GM18873 (cell line): Measurements from ENCODE around the gene IL31.

Experiments used
- ATAC-seq: cut with Tn5 transposase; IDR thresholded peaks from one replicate; pipeline ENCODE4 v1.9.1; 2021; ENCODE audit warnings: mild to moderate bottlenecking, moderate library complexity, moderate number of reproducible peaks; ENCODE audit not compliant: unreplicated experiment, low FRiP score

Gene IL31

DNA sequence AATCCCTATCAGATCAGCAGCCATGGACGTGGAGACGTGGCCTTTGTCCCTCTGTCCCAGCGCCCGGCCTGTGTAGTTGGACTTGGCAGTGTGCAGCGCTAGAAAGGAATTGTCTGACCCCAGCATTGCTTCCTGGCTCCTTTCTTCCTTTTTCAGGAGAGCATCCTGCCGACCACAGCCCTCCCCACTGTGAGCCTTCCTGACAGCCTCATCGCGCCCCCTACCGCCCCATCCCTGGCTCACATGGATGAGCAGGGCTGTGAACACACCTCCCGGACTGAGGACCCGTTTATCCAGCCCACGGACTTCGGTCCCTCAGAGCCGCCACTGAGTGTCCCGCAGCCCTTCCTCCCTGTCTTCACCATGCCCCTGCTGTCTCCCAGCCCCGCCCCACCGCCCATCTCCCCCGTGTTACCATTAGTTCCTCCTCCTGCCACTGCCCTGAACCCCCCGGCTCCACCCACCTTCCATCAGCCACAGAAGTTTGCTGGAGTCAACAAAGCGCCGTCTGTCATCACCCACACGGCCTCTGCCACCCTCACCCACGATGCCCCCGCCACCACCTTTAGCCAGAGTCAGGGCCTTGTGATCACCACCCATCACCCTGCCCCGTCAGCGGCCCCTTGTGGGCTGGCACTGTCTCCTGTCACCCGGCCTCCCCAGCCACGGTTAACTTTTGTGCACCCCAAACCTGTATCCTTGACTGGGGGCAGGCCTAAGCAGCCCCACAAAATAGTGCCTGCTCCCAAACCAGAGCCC is 40.6 kb downstream of the IL31 start:
- ATAC-seq, result no peak

DNA sequence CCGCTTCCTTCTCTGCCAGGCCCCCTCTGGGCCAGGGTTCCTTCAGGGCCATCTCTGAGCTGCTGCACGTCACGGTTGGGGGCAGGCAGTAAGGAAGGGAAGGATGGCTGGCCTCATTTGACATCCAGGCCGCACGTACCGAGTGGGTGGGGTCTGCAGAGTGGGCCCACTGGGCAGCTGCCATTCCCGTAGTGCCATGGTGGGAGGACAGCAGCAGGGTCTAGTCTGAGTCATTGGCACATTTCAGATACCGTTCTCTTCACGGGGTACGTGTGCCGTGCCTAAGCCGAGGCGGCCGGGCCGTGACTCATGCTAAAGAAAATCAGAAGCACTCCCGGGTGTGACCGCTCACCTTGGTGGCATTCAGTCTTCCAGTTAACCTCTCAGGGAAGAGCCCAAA is 43.9 kb downstream of the IL31 start:
- ATAC-seq, result no peak

DNA sequence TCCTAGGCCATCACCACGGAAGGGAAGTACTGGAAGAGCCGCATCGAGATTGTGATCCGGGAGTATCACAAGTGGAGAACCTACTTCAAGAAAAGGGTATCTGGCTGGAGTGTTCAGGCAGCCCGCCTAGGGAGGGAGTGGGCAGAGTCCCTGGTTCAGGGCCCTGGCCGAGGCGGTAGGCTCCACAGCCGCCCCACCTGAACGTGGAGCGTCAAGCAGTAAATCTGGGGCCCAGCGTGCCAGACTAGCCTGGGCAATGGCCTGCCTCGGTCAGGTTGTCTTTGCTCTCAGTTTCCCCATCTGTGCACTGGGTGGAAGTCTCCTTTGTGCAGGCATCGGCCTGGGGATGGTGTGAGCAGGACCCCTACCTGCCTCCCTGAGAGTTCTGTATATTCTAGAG is 44.9 kb downstream of the IL31 start:
- no peak for ATAC-seq

DNA sequence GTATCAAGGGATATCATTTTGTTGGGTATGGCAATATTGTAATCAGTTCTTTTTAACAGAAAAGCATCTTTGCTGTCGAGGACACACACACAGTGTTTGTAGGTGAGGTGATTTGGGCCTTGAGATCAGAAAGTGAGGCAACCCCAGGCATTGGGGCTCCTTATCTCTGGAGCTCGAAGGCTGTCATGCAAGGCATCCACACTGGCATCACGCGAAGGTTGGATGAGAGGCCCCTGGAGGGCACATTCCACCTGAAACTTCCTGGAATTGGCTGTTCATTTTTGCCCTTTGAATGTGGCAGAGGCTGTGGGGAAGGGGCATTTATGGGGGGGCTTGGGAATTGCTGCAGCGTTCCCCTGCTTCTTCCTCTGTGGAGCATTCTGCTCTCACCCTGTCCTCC is 45.5 kb downstream of the IL31 start:
- no peak for ATAC-seq

DNA sequence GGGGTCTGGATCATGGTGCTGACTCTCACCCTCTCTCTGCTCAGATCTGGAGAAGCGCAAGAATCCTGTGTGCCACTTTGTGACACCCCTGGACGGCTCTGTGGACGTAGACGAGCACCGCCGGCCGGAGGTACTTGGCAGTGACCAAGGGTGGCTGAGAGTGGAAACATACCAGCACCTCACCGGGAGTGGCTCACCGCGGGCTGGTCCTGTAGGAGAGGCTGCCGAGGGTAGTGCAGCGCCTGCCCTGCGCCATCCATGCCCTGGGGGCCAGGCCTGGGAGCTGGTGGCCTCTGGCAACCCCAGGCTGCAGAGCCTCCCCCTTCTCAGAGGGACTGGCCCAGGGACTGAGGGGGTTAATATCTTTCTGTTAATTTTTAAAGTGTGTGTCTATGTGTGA is 46.2 kb downstream of the IL31 start:
- ATAC-seq, result no peak

DNA sequence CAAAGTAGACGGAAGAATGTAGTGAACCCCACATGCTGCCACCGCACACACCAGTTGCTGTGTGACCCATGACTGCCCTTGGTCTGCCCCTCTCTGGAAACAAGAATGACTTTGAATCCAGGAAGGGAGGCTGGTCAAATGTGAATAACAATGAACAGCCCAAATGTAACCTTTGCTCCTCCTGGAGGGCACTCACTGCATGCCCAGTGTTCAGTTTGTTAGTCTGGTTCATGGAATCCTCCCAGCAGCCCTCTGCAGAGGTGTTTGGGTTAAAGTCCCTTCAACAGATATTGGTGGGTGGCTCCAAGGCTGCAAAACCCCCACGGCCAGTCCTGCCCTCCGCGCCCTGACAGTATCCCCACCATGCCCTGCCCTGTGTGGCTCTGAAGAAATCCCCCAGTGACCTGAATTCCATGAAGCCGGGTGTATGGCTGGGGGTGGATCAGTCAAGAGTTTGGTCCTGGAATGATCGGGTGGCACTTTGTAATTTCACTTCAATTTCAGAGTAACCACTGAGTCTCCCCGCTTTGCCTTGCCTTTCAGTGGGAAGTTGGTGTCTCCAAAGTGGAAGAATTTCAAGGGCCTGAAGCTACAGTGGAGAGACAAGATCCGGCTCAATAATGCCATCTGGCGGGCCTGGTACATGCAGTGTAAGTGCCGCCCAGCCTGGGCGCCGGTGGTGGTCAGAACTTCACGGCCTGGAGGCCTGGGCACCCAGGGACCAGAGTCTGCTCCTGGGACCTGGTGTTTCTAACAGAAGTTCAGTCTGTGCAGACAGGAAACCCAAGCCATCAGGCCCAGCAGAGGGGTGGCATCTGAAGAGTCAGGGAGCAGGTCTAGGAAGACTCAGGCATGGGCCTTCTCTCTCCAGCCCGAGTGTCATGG is 47.1 kb downstream of the IL31 start:
- ATAC-seq, result no peak

DNA sequence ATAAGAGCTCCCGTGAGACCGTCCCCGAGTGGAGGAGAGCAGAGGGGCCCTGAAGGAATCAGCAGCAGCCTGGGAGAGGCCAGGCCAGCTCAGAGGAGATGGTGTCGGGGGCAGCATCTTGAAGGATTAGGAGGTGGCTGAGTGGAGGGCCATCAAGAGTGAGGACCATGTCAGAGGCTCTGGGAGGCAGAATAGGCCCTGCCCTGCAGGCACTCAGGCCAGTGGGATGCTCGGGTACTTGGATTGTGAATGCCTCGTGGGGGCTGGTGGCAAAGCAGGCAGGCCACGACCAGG is 47.7 kb downstream of the IL31 start:
- ATAC-seq, result no peak

DNA sequence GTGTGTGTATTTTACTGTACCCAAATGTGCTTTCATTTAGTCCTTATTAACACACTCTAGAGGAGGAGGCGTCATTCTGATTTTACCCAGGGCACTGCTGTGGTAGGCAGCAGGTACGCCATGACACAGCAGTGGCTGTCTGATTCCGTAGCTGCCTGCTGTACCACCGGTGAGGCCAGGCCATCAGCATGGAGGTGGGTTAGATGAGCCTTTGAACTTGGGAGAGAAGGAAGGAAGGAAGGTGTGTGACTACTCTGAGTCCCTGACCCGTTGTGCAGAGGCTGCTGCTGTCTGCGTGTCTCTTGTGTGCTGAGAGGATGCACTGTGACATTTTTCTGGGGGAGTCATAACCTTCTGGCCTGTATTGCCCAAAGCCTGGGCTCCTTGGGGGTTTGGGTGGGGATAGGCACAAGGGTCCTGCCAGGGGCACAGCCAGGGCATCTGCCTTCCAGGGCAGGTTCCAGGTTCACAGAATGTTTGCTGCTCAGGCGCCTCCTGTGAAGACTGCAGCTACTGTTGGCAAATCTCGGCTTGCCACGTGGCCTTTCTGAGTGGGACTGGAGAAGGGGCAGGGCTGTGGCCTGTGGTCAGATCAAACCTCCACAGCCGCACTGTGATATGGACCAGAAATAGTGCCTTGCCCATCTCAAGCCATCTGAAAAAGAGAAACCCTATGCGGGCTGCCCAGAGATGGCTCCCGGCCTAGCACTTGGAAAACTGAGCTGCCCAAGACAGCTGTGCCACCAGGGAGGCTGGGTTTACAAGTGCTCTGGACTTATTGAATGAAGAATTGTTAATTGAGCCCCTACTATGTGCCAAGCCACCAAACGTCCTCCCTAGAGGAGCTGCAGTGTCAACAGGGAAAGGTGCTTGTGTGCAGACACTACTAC is 48.3 kb downstream of the IL31 start:
- ATAC-seq, result no peak

DNA sequence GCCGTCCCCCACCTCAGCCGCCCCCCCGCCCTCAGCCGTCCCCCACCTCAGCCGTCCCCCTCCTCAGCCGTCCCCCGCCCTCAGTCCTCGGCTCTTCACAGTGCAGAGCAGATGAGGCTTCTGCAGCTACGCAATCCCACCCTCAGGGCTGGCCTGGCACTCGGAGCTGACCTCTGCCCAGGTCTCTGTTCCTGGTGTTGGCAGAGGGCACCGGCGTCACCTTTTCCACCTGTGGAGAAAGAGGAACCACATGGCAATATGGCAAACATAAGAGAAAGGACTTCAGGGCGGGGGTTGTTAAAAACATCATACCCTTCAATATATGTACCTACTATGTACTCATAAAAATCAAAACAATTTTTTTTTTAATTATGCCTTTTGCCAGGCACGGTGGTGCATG is 49.7 kb downstream of the IL31 start:
- no peak for ATAC-seq

DNA sequence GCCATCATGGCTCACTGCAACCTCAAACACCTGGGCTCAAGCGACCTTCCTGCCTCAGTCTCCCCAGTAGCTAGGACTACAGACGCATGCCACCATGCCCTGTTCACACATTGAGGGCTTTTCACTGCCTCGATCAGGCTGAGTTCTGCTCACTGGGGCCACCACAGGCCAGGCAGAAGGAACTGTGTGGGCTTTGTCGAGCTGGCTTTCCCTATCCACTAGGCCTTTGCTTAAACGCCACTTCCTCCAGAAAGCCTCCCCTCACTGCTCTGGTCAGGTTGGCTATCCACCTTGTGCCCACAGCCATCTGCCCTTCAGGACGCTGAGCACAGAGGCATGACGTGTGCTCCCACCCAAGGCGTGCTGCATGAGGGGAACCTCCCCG is 50.3 kb downstream of the IL31 start:
- ATAC-seq, result no peak

DNA sequence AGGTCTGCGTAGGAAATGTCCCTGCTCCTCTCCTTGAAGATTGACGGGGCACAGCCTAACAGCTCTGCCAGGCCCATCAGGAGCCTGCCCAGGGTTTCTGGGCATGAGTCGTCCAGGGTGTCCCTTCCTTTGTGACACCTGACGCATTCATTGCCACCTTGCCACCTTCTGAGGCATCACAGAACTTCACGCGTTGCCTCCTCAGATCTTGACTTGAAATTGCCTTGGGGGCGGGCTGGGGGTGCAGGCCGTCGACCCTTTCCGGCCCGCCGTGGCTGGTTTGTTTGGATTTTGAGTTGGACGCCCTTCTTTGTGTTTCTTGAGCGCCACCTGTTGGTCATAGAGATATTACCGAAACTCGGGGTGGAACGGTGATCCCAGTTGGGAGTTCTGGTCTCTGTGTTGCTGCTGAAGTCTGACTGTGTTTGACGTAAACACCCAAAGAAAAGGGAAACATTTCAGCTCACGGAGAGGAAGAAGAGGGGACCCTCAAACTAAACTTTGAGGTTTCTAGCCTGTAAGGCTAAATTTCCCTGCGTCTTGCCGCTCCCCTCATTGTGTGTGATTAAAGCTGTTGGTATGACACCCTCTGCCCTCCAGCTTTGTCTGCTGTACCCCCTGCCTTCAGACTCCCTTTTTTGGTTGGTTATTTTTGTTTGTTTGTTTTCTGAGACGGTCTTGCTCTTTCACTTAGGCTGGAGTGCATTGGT is 50.8 kb downstream of the IL31 start:
- ATAC-seq, result no peak
